ENCODE results near the gene USP10. TPM values are rescaled to one million over a fixed set of nuclear protein-coding genes. Genes with fewer than 3 reads are reported as not detected.

USP10 gene
- polyA plus RNA-seq, 5 donors: 70.2 to 92.2 (median 88.6) TPM

DNA sequence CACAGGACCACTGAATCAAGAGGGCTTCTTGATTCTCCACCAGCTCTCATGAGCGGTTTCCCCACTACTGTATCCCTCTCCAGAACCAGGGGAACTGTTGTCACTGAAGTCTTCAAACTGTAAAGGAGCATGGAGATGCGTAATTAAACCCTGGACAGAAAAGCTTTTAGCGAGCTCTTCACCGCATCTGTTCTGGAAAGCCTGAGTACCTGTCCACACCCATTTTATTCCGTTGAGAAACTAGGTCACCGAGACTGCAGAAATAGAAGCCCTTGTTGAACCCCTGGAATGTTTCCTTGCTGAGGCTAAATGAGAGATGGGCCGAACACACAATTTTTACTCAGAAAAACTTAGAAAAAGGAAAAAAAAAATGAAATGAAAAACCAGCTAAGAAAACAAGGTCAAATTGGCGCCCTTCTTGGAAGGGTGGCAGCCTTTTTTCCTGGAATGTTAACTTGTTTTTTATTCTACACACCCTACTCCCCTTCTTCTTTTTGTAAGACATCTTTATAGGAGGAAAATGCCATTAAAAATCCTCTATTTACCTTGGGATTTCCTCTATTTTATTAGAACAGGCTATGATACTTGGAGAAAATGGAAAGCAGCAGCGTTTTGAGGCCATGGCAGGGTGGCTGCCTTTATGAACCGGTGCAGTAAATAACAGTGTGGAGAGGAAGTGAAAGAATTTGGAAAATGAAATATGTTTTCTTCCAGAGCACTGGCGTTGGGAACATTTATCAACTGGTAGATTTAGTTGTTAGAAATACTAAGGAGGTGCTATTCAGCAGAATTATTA is 67.4 kb downstream of the USP10 start:
- no peak for DNase-seq

DNA sequence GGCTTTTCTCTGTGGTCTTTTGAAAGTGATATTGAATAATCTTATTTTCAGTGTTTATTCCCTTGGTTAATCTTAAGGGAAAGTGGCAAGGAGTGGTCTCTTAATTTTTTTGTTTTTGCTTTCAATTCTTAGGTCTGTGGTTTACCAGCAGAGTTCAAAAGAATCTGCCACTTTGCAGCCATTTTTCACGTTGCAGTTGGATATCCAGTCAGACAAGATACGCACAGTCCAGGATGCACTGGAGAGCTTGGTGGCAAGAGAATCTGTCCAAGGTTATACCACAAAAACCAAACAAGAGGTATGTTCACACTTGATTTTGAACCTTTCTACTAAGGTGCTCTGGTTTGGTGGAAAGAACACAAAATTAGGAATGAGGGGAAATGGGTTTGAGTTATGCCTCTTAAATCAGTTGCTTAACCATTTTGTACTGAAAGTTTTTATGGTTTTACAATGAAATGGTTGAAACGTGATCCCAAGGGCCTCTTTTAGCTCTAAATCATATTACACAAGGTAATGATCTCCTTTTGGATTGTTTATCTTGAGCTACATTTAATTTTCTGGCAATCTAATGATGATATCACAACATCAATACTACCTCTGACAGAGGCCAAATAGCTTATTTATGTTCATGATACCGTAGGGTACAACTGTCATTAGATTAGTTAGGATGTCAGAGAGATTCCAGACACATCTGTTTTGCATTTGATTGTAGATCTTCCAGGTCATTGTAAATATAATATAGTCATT is 68.4 kb downstream of the USP10 start:
- DNase-seq: no peak

DNA sequence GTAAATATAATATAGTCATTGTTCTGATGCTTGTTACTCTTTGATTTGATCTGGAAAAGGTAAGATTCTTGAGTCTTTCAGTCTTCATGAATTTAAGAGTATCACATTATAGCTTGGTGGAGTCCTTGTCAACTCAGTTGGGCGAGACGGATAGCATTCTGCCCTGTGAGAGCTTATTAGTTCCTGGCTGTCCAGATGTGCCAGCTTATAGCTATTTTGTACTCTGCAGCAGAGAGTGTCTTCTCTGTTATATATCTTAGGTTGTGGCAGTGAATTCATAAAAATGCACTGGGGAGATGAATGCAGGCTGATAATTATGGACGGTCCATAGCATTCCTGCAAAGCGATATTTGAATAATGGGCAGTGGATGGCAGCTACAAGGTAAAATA is 69.0 kb downstream of the USP10 start:
- DNase-seq: no peak

DNA sequence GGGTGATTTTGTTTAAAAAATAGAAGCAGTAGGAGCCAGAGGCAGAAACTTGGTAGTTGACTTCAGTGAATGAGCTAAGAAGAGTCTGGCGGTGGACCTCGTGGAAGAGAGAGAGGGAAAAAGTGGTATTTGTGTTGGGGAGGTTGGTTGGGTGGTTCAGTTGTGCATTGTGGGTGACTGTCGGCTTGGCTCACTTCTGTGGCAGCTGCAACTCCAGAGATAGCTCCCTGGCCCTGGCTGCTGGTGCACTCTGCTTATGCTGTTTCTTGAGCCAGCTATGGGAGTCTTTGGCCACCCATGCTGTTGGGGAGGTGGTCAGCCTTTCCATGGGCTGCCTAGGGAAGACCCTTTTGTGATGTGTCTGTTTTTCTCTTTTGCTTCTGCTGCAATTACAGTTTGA is 69.6 kb downstream of the USP10 start:
- DNase-seq: no peak

DNA sequence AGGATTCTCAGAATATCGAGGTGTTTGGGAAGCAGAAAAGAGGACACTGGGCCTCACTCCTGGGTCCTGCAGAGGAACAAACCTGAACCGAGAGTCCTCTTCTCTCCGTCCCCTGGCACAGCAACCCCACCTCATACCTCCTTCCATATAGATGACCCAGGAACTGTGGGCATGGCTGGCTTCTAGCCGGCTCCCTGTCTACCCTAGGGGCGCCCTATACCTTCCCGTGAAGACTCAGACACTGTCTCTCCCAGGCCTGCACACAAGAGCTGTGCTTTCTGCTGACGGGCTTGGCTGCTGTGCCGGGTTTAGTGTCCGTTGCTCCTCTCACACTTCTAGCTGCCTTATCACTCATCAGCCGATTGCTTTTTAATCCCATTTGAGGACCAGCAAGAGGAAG is 73.5 kb downstream of the USP10 start:
- DNase-seq: no peak

DNA sequence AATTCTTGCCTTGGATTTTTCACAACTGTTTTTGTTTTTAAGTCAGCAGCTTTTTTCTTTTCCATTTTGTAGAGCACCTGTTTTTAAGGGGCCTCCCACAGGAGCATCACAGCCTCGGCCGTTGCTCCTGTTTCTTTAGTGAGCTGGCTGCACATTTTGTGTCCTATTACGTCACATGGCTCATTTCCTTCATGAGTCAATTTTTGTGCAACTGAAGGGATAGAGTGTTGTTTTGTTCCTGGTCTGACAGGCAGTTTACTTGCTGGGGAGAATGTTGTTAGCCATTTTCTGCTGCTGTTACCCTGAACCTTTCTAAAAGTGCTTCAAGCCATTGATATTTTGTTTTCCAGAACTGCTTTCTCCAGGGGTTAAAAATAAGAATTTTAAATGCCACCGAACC is 75.0 kb downstream of the USP10 start:
- no peak for DNase-seq

DNA sequence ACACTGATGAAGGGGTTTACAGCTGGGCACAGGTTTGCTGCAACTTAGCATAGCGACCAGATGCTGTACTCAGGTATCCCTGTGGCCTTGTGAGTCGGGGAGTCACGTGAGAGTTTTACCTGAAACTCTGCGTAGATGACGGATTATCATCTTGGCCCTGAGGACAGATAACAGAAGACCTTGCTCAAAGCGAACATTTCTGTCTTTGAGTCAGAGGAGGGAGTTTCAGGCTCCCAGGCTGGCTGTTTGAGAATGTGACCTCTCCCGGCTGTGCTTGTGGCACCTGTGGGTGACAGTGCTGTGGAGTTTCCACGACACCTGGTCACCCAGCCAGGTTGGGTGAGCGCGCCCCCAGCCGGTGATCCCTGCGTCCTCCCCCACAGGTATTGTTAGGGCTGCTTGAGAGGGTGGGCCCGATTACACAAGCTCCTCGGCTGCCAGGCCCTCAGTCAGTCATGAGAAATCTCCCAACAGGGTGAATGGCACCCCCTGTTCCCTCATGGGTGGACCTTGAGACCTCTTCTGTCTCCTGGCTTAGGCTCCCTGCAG is 75.5 kb downstream of the USP10 start:
- DNase-seq: no peak

DNA sequence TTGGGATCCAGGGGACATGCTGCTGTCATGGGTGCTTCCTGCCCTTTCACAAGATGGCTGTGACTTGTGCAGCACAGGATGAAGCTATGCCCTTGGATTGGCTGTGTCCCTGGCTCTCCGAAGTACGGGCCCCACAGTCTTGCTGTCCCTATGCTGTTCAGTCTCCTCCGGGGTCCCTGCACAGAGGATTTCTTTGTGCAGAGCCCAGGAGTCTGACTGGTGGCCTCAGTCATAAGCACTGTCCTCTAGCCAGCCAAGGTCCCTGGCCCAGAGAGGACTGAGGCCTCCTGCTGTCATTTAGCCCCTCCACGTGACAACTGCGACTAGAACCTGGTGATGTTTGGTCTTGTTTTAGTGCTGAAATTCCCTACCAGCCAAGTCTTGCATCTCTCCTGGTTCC is 77.6 kb downstream of the USP10 start:
- DNase-seq: no peak

DNA sequence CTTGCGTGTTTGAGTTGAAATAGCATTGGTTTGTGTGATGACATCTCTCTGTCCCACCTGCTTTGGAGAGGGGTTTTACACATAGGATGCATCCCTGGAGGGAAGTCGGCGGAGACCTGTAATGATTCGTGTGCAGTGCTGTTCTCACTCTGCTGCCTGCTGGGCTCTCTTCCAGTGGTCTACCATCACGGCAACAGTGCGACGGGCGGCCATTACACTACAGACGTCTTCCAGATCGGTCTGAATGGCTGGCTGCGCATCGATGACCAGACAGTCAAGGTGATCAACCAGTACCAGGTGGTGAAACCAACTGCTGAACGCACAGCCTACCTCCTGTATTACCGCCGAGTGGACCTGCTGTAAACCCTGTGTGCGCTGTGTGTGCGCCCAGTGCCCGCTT is 78.9 kb downstream of the USP10 start:
- no peak for DNase-seq

DNA sequence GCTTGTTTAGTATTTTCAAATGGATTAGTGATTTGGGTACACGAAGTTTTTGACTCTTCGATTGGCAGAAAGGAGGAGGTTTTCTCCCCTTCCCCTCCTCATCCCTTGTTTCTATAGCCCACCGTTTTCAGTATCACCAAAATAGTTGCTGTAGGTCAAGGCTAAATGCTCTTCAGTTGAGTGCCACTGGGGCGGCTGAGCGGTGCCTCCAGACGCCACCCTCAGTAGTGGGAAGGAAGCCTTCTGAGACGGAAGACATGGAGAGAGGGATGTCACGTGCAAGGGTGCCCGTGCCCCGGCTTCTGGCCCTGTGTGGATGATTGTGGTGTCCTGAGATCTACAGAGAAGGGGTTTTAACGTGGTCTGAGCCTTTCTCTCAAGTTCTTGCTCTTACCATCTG is 80.3 kb downstream of the USP10 start:
- no peak for DNase-seq

DNA sequence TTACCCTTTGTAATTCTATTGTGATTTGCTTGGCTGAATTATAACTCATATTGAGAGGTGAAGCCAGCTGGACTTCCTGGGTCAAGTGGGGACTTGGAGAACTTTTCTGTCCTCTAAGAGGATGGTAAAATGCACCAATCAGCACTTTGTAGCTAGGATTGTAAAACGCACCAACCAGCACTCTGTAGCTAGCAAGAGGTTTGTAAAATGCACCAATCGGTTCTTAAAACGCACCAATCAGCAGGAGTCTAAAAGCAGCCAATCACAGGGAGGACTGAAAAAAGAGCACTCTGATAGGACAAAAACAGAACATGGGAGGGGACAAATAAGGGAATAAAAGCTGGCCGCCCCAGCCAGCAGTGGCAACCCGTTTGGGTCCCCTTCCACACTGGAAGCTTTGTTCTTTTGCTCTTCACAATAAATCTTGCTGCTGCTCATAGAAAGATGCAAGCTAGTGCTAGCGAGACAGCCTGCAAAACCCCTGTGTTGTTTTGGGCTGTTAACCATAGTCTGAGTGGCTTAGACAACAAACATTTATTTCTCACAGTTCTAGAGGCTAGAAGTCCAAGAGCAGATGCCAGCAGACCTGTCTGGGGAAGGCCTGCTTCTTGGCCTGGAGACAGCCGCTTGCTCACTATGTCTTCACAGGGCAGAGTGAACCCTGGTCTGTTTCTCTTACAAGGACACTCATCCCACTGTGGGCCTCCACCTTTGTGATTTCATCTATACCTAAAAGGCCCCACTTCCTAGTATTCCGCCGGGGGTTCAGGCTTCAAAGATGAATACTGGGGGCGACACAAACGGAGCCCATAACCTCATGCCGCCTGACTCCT is 81.0 kb downstream of the USP10 start:
- DNase-seq: no peak

DNA sequence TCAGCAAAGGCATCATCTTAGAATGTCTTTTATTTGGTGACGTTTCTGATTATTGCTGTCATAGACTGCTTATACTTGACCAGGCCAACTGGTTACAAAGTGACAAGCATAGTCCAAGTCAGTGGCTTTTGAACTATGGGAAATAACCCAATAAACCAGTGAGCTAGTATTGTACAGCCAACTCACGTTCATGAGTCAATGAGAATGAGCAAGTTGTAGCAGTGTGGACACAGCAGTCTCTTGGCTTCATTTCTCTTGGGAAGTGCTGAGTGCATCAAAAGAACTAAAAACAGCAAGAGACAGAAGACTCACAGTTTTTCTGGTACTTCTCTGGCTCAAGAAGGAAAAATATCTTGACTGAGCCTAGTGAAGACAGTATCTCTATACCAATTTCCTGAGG is 83.0 kb downstream of the USP10 start:
- no peak for DNase-seq

DNA sequence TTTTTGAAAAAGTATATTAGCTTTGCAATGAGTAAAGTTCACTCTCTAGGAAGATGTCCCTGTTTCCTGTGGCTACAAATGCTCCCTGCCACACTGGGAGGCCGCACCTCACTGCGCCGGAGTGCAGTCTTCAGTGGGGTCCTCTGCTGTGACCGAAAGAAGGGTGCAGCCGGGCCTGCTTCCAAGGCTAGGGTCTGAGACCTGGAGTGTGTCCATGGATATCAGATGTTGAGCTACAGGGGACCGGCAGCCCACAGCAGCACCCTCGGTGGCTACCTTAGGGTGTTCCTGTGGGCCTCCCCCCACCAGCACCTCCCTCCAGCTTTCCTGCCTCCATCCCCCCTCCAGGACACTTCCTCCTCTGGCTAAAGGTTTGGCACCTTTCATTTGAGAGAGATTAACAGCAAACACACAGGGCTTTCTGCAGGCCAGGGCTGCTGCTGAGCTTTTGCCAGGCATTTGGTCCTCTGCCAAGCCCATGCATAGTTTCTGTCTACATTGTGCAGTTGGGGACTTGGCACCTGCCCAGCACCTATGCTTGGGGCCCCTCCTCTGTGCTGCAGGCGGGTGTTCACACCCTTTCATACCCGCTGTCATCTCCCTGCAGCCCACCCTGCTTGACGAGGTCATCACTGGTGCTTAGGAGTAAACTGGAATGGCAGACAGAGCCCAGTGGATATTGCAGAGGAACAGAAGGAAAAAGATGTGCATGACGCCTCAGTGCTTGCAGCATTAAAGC is 86.2 kb downstream of the USP10 start:
- peak; percentile 66 to 67 for DNase-seq

DNA sequence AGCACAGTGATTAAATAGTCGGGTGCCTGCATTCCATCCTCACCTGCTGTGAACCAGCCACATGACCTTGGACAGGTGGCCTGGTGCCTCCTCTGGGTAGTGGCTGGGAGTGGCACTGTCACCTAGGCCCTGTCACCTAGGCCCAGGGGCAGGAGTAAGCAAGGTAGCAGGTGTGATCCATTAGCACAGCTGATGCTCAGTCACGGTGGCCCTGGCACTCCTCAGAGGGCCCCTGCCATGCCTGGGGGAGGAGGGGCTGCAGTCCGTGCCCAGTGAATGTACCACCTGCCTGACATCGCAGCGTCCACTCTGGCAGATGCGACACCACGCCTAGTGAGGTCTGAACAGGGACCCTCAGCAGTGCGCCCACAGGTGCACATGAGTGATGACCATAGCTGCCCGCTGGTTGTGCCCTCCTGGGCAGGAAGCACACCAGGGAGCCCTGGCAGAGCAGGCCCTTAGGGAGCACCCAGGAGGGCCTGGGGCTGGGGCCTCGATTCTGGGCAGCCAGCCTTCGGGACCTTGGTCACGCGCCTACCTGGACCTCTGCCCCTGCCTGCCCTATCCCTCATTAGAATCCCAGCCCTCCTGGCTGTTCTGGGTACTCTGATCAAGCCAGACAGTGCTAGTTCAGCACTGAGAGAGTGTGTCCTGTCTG is 86.9 kb downstream of the USP10 start:
- no peak for DNase-seq

DNA sequence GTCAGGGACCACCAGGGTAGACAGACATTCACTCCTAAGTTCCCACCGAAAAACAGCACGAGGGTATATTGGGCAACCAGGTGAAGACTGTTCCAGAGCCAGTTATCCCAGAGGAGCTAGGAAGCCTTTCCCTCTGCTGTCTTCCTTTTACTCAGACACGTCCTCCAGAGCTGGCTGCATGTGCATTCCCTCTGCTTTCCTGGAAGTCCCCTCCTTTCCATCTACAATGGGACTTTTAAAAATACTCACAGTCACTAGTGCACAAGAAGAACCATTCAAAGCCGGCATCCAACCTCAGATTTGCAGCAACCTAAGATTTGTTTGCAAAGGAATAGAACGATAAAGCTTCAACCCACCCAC is 87.4 kb downstream of the USP10 start:
- DNase-seq: no peak

DNA sequence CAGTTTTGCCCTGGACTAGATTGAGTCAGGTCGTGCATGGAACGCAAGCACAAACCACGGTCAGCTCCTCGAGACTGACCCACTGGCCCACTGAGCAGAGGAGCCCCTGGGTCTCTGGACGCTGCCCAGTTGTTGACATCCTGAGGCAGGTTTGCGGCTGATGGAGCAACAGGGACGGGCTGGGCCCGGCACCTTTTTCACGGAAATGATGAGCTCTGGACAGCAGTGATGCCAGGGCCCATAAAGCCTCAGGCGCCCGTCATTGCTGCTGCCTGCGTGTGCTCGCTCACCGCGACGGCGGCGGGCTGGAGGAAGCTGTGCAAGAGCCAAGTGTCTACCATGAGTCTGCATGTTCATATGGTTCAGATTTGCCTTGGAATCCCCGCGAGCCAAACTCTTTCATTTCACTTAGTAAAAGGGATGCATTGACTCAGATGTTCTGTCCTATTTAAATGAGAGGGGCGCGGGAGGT is 89.2 kb downstream of the USP10 start:
- no peak for DNase-seq

DNA sequence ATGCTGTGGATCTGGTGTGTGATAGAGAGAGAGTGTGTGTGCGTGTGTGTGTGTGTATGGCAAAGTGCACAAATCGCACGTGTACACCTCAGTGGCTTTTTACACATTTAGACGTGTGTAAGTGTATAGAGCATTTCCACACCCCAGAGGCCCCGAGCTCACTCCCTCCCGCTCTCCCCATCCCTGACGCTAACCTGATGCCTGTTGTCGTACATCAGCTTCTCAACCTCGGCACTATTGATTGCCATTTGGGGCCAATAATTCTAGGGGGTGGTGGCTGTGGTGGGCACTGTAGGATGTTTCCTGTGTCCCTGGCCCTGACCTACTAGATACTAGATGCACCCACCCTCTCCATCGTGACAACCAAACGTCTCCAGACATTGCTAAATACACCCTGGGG is 89.6 kb downstream of the USP10 start:
- no peak for DNase-seq

DNA sequence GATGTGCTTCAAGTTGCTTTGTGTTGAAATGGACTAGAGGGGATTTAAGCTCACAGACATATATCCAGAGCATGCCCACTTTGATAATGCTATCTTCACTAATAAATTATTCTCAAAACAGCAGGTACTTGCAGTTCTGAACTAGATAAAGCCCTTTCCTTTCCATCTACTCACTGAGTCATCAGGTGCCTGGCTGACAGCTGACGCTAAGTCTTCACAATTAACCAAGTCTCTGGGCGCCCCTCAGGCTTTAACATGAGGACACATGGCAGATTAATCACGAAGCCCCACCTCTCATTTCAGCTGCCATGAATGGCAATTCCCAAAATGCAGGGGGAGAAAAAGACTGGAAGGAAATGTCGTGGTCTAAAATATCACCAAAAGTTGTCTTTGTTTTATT is 90.5 kb downstream of the USP10 start:
- no peak for DNase-seq

DNA sequence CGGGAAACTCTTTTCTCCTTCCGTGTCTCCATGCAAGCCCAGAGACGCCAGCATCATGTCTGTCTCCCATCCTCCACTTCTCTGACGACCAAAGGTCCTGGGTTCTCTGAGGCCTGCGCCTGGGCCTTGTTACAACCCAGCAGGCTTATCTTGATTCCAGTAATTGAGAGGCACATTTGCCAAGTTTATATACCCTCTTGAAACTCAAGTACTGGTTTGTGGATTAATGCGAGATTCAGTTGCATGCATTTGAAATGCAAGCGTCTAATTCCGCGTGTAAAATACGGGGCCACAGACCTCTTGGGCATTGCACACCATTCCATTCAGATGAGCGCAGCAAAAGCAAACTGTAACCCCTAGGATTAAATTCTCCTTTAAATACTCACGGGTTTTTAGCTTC is 91.3 kb downstream of the USP10 start:
- DNase-seq: no peak

DNA sequence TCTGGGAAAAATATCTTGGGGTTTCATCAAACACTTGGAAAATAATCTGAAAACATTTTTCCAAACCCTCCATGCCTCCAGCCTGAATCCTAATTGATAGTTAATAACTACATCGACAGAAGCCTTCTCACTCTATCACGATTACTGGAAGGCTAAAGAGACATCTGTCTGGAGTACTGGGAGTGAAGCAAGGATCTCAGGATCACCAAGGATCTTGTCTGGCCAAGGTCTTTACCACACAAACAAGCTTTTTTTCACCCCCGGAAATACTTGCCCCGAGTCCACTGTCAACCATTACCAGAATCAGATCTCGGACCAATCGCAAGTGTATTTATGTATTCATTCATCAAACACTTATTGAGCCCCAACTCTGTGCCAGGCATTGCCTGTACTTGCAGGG is 91.7 kb downstream of the USP10 start:
- DNase-seq: no peak

DNA sequence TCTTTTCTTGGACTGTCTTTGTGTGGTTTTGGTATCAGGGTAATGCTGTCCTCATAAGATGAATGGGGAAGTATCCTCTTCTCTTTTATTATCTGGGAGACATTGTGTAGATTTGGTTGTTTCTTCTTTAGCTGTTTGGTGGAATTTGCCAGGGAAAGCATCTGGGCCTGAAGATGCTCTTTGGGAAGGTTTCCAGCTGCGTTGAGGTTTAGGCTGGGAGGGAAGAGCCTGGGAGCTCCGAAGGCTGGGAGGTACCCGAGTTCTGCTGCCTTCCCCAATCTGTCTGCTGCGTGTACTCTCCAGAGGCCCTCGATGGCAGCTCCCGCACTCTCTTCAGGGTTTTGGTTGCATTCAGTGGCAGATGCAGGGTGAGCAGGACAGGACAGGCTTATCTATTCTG is 94.4 kb downstream of the USP10 start:
- DNase-seq: no peak
